Femur (tissue), 1 donor: ENCODE results near the gene MEIOC.
"Not testable (repeated sequence)": the region's sequence is repeated elsewhere in the genome, so short reads cannot be mapped to it uniquely, and the experiment has no call there.

Experiments
- DNase-seq: peaks from one replicate; pipeline ENCODE4 v3.0.0-alpha.2; 2017

MEIOC gene

DNA sequence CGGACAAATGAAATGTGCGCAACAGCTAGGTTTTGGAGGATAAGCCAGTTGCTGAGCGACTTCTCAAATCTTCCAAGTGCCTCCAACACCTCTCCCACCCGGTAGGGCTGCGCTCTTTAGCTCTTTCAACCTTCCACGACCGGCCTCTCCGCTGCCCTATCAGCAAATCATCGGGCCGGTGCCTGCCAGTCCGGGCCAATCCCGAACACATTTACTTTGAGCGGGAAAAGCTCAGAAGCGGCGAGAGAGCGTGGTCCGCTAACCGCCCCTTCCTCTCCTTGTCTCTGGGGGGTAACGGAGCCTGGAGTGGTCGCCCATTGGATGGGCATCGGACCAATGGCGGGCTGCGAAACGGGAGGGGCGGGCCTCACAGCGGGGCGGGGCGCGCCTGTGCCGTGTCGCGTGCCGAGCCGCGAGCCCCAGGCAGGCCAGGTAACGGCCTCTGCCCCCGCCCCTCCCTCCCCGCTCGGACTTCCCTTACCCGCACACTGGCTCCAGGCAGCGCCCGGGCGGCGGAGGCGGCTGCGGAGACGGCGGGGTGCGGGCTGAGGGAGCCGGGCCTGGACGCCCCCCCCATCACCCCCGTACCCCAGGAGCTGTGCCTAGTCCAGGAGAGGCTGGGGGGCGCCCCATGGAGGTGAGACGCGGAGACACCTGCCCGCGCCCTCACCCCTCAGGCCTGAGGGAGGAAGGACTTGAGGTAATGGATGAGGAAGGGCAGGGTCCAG is at the start of gene MEIOC:
TSS of gene MEIOC (plus strand) at position 486 of the 728 bp plus-strand sequence. CDS start at position 632, 146 bp downstream.
- peak; percentile 60 for DNase-seq

GRCh38 chr17:44606658-44607057 is 49.6 kb upstream of the MEIOC start:
- DNase-seq = no peak

DNA sequence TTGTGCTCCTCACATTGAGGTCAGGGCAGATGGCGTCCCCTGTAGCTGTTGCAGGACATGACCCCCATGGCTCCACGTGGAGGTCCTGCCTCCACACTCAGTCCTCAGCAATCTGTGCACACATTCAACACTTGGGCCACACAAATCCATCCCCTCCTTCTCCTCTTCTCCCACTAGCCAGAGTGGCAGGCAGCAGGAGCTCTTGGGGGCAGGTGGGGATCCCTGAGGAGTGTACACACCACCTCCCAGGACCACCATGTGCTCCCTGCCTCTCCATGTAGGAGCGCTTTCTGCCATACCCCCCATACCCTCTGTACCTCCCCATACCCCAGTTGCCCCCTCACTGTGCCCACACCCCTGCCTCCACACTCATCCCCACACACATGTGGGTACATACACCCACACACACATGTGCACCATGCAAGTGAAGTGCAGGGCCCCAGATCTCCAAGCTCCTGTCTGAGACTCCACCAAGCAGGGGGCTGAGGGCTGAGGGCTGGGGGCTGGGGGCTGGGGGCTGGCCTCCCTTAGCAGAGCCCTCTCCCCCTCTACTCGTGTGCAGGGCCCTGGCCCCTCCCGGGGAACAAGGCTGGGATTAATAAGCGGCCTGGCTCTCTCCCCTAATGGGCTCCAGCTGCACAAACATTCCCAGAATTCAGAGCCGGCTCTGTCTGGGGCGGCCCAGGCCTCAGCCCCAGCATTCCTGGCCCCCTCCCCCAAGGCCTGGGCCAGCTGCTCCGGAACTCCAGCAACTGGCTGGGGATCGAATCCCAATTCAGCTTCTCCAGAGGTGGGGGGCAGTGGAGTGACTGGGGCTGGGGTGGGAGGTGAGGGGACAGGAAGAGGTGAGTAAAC is 48.2 kb upstream of the MEIOC start:
- peak; percentile 83 for DNase-seq

GRCh38 chr17:44608727-44609435 is 47.4 kb upstream of the MEIOC start:
- DNase-seq = no peak

GRCh38 chr17:44610331-44610730 is 45.9 kb upstream of the MEIOC start:
- DNase-seq = no peak

DNA sequence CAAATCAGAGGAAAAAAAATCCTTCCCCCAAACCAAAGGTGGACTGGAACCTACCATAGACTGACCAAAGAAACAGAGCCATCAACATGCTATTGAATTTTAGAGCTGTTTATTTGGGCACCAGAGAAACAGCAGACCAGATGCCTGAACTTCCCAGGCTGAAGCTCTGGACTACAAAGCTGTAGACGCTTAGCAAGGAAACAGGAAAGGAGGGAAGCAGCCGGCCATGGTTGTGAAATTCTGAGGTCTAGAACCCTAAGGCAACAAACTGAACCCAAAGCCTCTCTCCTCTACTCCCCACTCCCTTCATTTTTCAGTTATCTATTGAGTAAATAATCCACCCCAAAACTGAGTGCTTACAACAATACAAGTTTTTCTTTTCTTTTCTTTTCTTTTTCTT is 45.4 kb upstream of the MEIOC start:
- no peak for DNase-seq

DNA sequence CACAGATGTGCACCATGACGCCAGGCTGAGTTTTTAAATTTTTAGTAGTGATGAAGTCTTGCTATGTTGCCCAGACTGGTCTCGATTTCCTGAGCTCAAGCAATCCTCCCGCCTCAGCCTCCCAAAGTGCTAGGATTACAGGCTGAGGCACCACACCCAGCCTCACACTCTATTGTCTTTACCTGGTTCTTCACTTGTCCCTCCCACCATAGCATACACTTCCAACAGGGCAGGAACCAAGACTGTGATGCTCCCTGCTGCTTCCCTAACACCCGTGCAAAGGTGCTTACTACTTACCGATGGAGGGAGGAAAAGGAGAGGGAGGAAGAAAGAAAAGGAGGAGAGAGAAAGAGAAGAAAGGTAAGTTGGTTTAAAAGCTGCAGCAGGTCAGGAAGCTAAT is 41.4 kb upstream of the MEIOC start:
- no peak for DNase-seq

DNA sequence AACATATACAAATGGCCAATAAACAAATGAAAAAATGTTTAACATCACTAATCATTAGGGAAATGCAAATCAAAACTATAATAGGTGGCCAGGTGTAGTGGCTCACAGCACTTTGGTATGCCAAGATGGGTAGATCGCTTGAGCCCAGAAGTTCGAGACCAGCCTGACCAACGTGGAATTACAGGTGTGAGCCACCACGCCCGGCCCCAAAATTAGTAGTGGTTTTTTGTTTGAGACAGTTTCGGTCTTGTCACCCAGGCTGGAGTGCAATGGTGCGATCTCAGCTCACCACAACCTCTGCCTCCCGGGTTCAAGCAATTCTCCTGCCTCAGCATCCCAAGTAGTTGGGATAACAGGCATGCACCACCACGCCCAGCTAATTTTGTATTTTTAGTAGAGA is 37.6 kb upstream of the MEIOC start:
- not testable (repeated sequence) for DNase-seq

DNA sequence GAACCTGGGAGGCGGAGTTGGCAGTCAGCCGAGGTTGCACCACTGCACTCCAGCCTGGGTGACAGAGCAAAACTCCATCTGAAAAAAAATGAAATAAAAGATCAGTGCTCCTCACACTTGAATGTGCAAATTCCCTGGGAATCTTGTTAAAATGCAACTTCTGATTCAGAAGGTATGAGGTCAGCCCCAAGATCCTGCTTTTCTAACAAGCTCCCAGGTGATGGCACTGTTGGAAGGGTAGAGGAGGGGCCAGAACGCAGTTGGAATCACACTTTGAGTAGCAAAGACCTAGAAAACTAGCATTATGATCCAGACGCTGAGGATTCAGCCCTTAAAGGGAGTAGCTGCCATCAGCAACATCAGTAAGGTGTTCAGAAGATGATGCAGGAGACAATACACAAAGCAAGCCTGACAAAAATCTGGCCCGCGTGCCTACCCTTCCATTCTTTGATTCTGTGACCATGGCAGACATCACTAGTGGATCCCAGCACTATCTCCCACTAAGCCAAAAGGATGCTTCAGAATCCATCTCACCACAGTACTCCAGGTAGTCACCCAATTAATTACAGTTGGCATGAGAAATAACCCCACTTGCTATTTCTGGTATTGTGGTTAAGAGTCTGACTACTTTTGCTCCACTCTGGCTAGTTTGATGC is 33.1 kb upstream of the MEIOC start:
- no peak for DNase-seq

- DNase-seq = no peak
Measured at GRCh38 chr17:44627513-44628242, 28.6 kb upstream of the MEIOC start.

GRCh38 chr17:44628243-44629188 is 27.8 kb upstream of the MEIOC start:
- peak; percentile 73 for DNase-seq

DNA sequence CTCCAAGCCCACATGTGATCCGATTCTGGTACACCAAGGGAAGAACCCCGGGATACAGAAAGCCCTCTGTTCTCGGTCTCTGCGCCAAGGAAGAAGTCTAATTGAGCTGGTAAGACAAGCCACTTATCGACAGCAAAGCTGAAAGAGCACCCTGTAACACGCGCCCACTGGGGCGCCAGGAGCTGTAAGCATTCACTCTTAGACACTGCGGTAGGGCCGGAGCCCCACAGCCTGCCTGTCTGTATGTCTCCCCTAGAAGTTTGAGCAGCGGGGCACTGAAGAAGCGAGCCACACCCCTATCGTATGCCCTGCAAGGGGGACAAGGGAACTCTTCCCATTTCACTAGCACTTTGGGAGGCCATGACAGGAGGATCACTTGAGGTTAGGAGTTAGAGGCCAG is 27.0 kb upstream of the MEIOC start:
- DNase-seq = no peak

DNA sequence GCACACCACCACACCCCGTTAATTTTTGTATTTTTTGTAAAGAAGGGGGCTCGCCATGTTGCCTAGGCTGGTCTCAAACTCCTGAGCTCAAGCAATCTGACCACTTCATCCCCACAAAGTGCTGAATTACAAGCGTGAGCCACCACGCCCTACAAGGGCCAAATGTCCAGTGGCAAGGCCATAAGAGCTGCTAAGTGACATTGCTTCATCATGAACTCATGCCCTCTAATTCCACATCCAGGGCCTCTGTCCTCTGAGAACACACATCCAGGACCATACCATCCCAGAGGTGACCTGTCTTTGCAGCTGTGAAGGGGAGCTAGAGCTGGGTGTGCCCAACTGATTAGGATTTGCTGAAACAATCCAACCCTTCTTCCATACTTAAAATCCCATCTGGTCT is 25.6 kb upstream of the MEIOC start:
- DNase-seq = no peak

GRCh38 chr17:44633998-44634397 is 22.3 kb upstream of the MEIOC start:
- no peak for DNase-seq

DNA sequence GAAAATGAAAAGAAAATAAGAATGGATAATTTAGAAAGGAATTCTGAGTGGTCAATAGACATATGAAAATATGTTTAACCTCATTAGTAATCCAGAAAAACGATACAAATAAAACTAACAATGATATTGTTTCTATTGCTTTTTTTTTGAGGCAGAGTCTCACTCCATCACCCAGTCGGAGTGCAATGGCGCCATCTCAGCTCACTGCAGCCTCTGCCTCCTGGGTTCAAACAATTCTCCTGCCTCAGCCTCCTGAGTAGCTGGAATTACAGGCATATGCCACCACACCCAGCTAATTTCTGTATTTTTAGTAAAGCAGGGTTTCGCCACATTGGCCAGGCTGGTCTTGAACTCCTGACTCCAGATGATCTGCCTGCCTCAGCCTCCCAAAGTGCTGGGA is 21.9 kb upstream of the MEIOC start:
- not testable (repeated sequence) for DNase-seq

GRCh38 chr17:44636562-44636961 is 19.7 kb upstream of the MEIOC start:
- DNase-seq = no peak

GRCh38 chr17:44637066-44637465 is 19.2 kb upstream of the MEIOC start:
- DNase-seq = no peak

- peak; percentile 85 for DNase-seq
Measured at GRCh38 chr17:44642834-44643233, 13.4 kb upstream of the MEIOC start.

DNA sequence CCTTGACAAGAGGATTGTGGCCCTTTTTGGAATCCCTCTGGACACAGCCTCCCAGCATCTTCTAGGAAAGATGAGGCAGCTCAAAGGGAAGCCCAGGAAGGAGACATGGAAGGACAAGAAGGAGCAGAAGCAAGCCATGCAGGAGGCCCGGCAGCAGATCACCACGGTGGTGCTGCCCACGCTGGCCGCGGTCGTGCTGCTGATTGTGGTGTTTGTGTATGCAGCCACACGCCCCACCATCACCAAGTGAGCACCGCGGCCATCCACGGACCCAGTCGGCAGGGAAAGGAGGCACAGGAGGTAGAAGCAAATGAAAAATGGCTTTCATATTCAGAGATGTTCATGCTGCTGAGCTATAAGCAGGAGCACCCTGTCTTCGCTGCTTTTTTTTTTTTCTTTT is 10.9 kb upstream of the MEIOC start:
- no peak for DNase-seq

DNA sequence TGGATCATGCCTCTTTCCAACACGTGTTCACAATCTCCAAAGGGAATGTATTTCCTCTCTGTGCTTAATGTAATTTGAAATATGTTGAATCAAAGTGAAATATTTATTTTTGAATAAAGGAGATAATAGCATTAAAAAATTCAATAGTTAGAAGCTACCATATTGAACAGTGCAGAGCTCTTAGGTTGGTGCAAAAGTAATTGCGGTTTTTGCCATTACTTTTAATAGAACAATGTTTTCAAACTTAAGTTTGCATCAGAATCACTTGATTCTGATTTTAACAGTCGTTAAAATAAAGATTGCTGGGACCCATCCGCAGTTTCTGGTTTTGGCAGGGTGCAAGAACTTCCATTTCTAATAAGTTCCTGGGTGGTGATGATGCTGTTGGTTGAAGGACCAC is 10.0 kb upstream of the MEIOC start:
- DNase-seq = no peak

GRCh38 chr17:44647736-44648135 is 8.5 kb upstream of the MEIOC start:
- DNase-seq = no peak
